Thymus (tissue), 11 donors: ENCODE results near the gene TRAPPC2B. TPM values are rescaled to one million over a fixed set of nuclear protein-coding genes. Genes with fewer than 3 reads are reported as not detected.
A peak's percentile ranks its signal among the peaks of the same experiment; 100 is the strongest.

Experiments used
- DNase-seq, 9 donors: peaks; one replicate each; pipeline ENCODE4 v3.0.0-alpha.2; 2013; ENCODE audit warnings: low spot score in 9 of 9, low read depth in 6 of 9, missing footprints in 1 of 9
- H3K27ac ChIP-seq, 2 donors: one replicate each; pipeline ENCODE4 v1.5.1; 2013; ENCODE audit warnings: control low read depth in 1 of 2, low read depth in 1 of 2, low read length in 1 of 2, mild to moderate bottlenecking in 1 of 2, moderate library complexity in 1 of 2
- H3K27me3 ChIP-seq, 2 donors: one replicate each; pipeline ENCODE4 v1.5.1; 2013; ENCODE audit warnings: low read length in 1 of 2; ENCODE audit not compliant: control insufficient read depth in 2 of 2, insufficient read depth in 1 of 2
- H3K36me3 ChIP-seq, 2 donors: one replicate each; pipeline ENCODE4 v1.5.1; 2013; ENCODE audit warnings: low read length in 1 of 2, mild to moderate bottlenecking in 1 of 2, moderate library complexity in 1 of 2; ENCODE audit not compliant: control insufficient read depth in 2 of 2, insufficient read depth in 2 of 2
- H3K4me1 ChIP-seq, 2 donors: one replicate each; pipeline ENCODE4 v1.5.1; 2013; ENCODE audit warnings: low read length in 2 of 2; ENCODE audit not compliant: control insufficient read depth in 2 of 2, insufficient read depth in 2 of 2
- H3K4me3 ChIP-seq, 2 donors: one replicate each; pipeline ENCODE4 v1.5.1; 2013; ENCODE audit warnings: low read length in 2 of 2, control low read depth in 1 of 2, mild to moderate bottlenecking in 1 of 2
- H3K9me3 ChIP-seq, 2 donors: one replicate each; pipeline ENCODE4 v1.5.1; 2013; ENCODE audit warnings: low read length in 1 of 2, mild to moderate bottlenecking in 1 of 2; ENCODE audit not compliant: control insufficient read depth in 2 of 2, insufficient read depth in 1 of 2
- WGBS: extraction: QIAGEN DNeasy Blood & Tissue Kit; methylation state at CpG from one replicate; pipeline ENCODE4 v1.1.7; 2013; 5-methylcytosine and 5-hydroxymethylcytosine counted together
- polyA plus RNA-seq: library from polyadenylated mRNA; stranded (reverse); fragments of 200-250 nt; gene quantifications from one replicate; pipeline ENCODE4 v1.2.3, GENCODE V29; 2013
- total RNA-seq: library from RNA; stranded (reverse); fragments of 120-200 nt; gene quantifications from one replicate; pipeline ENCODE4 v1.2.4, GENCODE V29; 2013
- donor health status: healthy.

TRAPPC2B gene
- total and polyA plus RNA-seq, 2 donors, result 23.7 to 42.2 TPM

DNA sequence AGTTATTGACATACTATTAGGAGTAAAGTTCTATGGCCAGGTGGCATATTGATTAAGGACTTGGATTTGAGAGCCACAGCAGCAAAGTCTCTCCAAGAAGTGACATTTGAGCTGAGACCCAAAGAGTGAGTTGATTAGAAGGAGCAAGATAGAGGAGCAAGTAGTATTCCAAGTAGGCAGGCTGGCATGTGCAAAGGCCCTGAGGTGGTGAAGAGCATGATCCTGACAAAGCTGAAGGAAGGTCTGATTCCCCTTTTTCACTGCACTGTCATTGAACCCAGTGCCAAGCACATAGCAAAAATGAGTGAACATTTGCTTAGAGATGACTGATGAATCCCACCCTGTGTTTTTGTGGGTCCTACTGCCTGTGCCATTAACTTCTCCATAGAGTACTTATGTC lies 38.4 kb upstream of the TRAPPC2B start:
- DNase-seq, result no peak
- H3K4me3 ChIP-seq, result no peak overlapping the region
- H3K27me3 ChIP-seq, result no peaks in the 10 kb centered on the region
- peaks cover 14 to 15% of the 10 kb centered on the region in 2 donors for H3K4me1 ChIP-seq
- peaks cover 56% of the 10 kb centered on the region in 2 donors for H3K36me3 ChIP-seq
- peaks cover 0 to 4% of the 10 kb centered on the region in 2 donors for H3K9me3 ChIP-seq
- H3K27ac ChIP-seq, result no peak overlapping the region

GRCh38 chr19:57327993-57328392 lies 35.4 kb upstream of the TRAPPC2B start:
- 98% methylated on average over 8 of the region's 8 CpGs for WGBS

DNA sequence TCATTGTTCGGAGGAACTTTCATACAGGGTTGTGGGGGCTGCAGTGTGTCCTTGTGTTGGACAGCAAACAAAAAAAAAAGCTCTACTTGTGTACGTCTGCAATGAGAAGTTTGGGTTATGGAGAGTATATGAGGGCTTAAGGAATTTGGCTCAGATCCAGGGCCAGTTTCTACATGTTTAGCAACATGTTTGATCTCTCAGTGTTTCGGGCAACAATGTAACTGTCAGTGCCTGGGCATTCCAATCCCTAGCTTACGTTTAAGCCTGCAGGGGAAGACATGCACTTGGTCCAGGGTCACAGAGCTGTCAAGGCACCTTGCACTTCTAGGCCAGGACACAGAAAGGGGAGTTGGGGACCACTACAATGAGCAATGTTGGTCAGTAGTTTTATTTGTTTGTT lies 29.2 kb upstream of the TRAPPC2B start:
- H3K4me1 ChIP-seq, result no peaks in the 10 kb centered on the region
- WGBS, result 93% methylated on average over 4 of the region's 4 CpGs
- peaks cover 1 to 6% of the 10 kb centered on the region in 2 donors for H3K36me3 ChIP-seq
- H3K4me3 ChIP-seq, result no peak overlapping the region
- H3K9me3 ChIP-seq, result no peaks in the 10 kb centered on the region
- peak overlapping the region in 1 of 2 donors; percentile 18 for H3K27ac ChIP-seq
- H3K27me3 ChIP-seq, result no peaks in the 10 kb centered on the region
- no peak for DNase-seq

More at GRCh38 chr19:57327993-57328392, 35.4 kb upstream of the TRAPPC2B start:
- Histone ChIP-seq H3K9me3 (peaks cover 0 to 4% of the 10 kb centered on the region in 2 donors), H3K36me3 (peaks cover 56% of the 10 kb centered on the region in 2 donors), H3K27ac (no peak overlapping the region), H3K27me3 (no peaks in the 10 kb centered on the region), H3K4me1 (no peaks in the 10 kb centered on the region), H3K4me3 (no peak overlapping the region)
- no peak for DNase-seq

DNA sequence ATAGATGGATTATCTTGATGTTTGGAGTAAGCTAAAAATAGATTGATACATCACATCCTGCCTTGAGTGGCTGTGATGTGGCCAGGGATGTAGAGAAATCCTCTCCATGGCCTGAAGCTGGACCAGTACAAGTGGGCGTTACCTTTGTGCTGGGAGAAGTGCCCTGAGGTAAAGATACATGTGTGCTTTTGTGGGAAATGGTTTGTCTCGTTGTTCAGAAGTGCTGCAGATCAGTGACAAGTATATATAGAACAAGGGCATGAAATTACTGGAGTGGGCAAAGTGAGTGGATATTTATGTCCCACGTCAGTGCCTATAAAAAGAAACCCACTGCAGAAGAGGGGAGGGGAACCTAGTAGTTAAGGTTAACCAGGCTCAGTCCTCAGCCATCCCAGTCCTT lies 24.5 kb upstream of the TRAPPC2B start:
- Histone ChIP-seq H3K27me3 (no peaks in the 10 kb centered on the region), H3K4me3 (no peak overlapping the region), H3K36me3 (no peaks in the 10 kb centered on the region), H3K9me3 (no peaks in the 10 kb centered on the region), H3K27ac (no peak overlapping the region), H3K4me1 (no peaks in the 10 kb centered on the region)
- DNase-seq, result no peak
- WGBS, result 90% methylated on average over 3 of the region's 3 CpGs

GRCh38 chr19:57342582-57342981 lies 20.8 kb upstream of the TRAPPC2B start:
- Histone ChIP-seq H3K4me1 (no peaks in the 10 kb centered on the region), H3K27me3 (no peaks in the 10 kb centered on the region), H3K4me3 (no peak overlapping the region), H3K9me3 (no peaks in the 10 kb centered on the region), H3K27ac (no peak overlapping the region), H3K36me3 (no peaks in the 10 kb centered on the region)
- no peak for DNase-seq
- 82% methylated on average over 6 of the region's 6 CpGs for WGBS

GRCh38 chr19:57348136-57348535 lies 15.2 kb upstream of the TRAPPC2B start:
- H3K36me3 ChIP-seq, result peaks cover 0 to under 1% of the 10 kb centered on the region in 2 donors
- DNase-seq, result no peak
- H3K27ac ChIP-seq, result no peak overlapping the region
- H3K27me3 ChIP-seq, result no peaks in the 10 kb centered on the region
- peaks cover 7 to 16% of the 10 kb centered on the region in 2 donors for H3K4me1 ChIP-seq
- no peaks in the 10 kb centered on the region for H3K9me3 ChIP-seq
- WGBS, result 86% methylated on average over 3 of the region's 3 CpGs
- H3K4me3 ChIP-seq, result no peak overlapping the region

DNA sequence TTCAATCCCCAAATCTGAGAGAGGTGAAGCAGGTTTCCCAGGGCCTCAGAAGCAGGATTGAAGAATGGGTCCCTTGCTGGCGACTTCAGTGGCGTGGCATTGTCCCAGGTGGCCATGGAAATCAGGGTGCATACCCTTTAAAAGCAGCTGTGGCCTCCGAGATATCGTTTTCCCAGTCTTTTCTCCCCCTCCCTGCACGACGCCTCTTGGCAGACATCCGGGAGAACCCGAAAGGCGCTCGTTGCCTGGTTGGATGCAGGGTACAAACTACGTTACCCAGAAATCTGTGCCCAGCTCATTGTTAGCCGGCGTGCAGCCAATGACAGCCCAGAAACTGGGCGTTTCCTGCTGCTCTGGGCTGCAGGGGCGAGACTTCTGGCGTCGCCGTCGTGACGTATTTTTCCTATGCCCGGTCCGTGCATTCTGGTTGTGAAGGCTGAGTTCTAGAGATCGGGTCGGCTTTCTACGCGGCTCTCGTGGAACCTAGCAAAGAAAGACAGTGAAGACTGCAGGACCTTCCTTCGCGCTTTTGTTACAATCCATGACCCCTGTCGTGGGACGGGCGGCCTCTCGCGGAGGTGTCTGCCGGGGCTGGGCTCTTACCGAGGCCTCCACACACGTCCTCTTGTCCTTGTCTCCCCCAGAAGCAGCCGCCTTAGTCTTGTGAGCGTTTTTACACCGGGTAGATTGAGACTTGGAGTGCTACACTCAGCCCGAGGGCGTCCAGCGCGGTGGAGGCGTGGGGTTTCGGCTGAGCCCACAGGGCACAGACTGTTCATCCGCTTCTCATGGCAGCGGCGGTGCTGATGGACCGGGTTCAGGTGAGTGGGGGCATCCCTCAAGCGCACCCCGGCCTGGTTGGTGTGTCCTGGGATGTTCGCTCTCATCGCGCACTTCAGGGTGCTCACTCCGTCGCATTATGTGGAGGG lies 12.2 kb upstream of the TRAPPC2B start, which contains the start of gene ZNF304:
TSS of gene ZNF304 (plus strand) at position 395 of the 929 bp plus-strand sequence. CDS start at position 789, 394 bp downstream.
- peaks cover 7 to 16% of the 10 kb centered on the region in 2 donors for H3K4me1 ChIP-seq
- peak within 1 kb of the TSS; percentile 73 to 81 for H3K27ac ChIP-seq
- H3K4me3 ChIP-seq, result peak within 1 kb of the TSS; percentile 83 to 95
- no peaks in the 10 kb centered on the region for H3K27me3 ChIP-seq
- peaks cover 0 to 1% of the 10 kb centered on the region in 2 donors for H3K9me3 ChIP-seq
- peak; percentile 80 to 94 (median 86) for DNase-seq
- WGBS, result 3% methylated on average over 57 of the region's 57 CpGs
- H3K36me3 ChIP-seq, result peaks cover 18 to 23% of the 10 kb centered on the region in 2 donors

DNA sequence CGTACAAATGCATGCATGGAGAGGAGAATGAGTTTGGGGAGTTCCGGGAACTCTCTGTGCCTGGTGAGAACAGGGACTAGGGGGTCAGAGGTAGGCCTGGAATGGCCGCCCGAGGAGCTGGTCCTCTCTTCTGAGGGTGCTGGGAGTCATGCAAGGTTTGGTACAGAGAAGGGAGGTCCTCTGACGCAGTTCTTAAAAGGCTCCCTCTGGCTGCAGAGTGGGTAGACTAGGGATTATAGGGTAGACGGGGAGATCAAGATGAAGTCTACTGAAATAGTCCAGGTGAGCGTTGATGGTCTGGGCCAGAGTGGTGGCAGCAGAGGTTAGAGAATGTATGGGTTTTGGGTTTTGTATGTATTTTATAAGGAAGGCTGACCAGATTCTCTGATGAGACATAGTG lies 11.5 kb upstream of the TRAPPC2B start:
- Histone ChIP-seq H3K36me3 (peaks cover 25 to 30% of the 10 kb centered on the region in 2 donors), H3K9me3 (peaks cover 0 to 4% of the 10 kb centered on the region in 2 donors), H3K27me3 (no peaks in the 10 kb centered on the region), H3K4me3 (peak overlapping the region; percentile 83 to 95), H3K27ac (no peak overlapping the region), H3K4me1 (peaks cover 7 to 16% of the 10 kb centered on the region in 2 donors)
- 35% methylated on average over 7 of the region's 7 CpGs for WGBS
- DNase-seq, result peak in 1 of 9 donors; percentile 0

DNA sequence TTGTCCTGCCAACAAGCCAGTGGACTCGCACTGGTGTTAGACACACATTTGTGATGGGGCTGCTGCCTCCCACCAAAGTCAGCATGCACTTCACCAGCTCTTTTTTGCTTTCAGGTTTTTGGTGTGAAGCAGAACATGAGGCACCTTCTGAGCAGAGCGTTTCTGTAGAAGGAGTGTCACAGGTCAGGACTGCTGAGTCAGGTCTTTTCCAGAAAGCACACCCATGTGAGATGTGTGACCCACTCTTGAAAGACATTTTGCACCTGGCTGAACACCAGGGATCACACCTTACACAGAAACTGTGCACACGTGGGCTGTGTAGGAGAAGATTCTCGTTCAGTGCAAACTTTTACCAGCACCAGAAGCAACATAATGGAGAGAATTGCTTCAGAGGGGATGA lies 7.4 kb upstream of the TRAPPC2B start:
- Histone ChIP-seq H3K27me3 (no peaks in the 10 kb centered on the region), H3K4me1 (peaks cover 7 to 11% of the 10 kb centered on the region in 2 donors), H3K27ac (no peak overlapping the region), H3K36me3 (peaks cover 47 to 51% of the 10 kb centered on the region in 2 donors), H3K9me3 (peaks cover 0 to 4% of the 10 kb centered on the region in 2 donors), H3K4me3 (no peak overlapping the region)
- WGBS, result 86% methylated on average over 4 of the region's 4 CpGs
- no peak for DNase-seq
